Adrenal gland (tissue), 5 donors: ENCODE data around the gene ATG16L1.

Source experiments
- POLR2A ChIP-seq, 2 donors: fragments of 450-650 bp; IDR thresholded peaks; one replicate each; pipeline ENCODE4 v1.6.1; 2017; ENCODE audit warnings: antibody characterized with exemption in 2 of 2, mild to moderate bottlenecking in 2 of 2, moderate library complexity in 1 of 2
- TF ChIP-seq, protein P1 (sequence below), 6 experiments: fragments of 450-650 bp in 4 of 6; fragments of 200-600 bp in 2 of 6; sonication (generic) in 1 of 6; IDR thresholded peaks; 1 replicate in 5 of 6; 2 replicates in 1 of 6; pipeline versions ENCODE4 v1.5.1 to v1.8.0; 2016 to 2021; ENCODE audit warnings: antibody characterized with exemption in 6 of 6, mild to moderate bottlenecking in 2 of 6, moderate library complexity in 1 of 6
- donor health status: DM: no; HTN: no; CAD: no.

DNA sequence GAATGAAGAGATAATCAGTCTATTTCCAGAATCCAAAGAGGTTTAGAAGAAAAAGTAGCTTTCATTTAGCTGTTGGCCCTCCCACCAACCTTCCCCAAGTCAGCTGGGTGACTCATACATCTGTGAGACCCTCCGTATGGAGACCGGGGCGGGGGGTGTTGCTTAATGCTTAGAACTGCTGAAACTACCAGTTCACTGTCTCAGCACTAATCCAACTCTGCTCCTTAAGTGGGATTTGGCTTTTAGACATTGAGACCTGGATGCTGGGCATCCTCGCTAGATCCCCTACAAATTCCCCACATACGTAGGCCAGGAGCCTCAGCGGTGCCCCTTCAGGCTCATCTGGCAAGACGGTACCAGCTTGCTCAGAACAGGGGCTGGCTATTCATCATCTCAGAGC, 56.1 kb downstream of the ATG16L1 start, which contains the start of gene SAG:
- TF ChIP-seq POLR2A (IDR thresholded peaks at IDR 0.05), result no peak
- TF ChIP-seq, protein P1, sequence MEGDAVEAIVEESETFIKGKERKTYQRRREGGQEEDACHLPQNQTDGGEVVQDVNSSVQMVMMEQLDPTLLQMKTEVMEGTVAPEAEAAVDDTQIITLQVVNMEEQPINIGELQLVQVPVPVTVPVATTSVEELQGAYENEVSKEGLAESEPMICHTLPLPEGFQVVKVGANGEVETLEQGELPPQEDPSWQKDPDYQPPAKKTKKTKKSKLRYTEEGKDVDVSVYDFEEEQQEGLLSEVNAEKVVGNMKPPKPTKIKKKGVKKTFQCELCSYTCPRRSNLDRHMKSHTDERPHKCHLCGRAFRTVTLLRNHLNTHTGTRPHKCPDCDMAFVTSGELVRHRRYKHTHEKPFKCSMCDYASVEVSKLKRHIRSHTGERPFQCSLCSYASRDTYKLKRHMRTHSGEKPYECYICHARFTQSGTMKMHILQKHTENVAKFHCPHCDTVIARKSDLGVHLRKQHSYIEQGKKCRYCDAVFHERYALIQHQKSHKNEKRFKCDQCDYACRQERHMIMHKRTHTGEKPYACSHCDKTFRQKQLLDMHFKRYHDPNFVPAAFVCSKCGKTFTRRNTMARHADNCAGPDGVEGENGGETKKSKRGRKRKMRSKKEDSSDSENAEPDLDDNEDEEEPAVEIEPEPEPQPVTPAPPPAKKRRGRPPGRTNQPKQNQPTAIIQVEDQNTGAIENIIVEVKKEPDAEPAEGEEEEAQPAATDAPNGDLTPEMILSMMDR (IDR thresholded peaks at IDR 0.05), result no peak
